H9 (cell line): ENCODE measurements around the gene DAB2IP. TPM values are rescaled to one million over a fixed set of nuclear protein-coding genes. Genes with fewer than 3 reads are reported as not detected.

Experiments
- DNase-seq: peaks from one replicate; pipeline ENCODE4 v3.0.0-alpha.2; 2017
- H2AFZ ChIP-seq: one replicate; pipeline ENCODE4 v1.6.1; 2013; ENCODE audit warnings: mild to moderate bottlenecking, low read length, control low read depth, moderate library complexity
- H2AK5ac ChIP-seq: 2 replicates; pipeline ENCODE4 v1.6.1; 2013; ENCODE audit warnings: low read length, control low read depth, mixed read lengths; ENCODE audit not compliant: insufficient read length
- H2BK120ac ChIP-seq: one replicate; pipeline ENCODE4 v1.6.1; 2013; ENCODE audit warnings: low read depth, mild to moderate bottlenecking, low read length, control low read depth, inconsistent platforms; ENCODE audit not compliant: poor library complexity, severe bottlenecking
- H2BK12ac ChIP-seq: 2 replicates; pipeline ENCODE4 v1.6.1; 2013; ENCODE audit warnings: low read length, control low read depth, mixed read lengths, low read depth; ENCODE audit not compliant: insufficient read length
- H2BK15ac ChIP-seq: 2 replicates; pipeline ENCODE4 v1.6.1; 2013; ENCODE audit warnings: low read depth, low read length, control low read depth
- H2BK20ac ChIP-seq: one replicate; pipeline ENCODE4 v1.6.1; 2013; ENCODE audit warnings: low read depth, mild to moderate bottlenecking, low read length, control low read depth, inconsistent platforms; ENCODE audit not compliant: poor library complexity, severe bottlenecking
- H2BK5ac ChIP-seq: 2 replicates; pipeline ENCODE4 v1.6.1; 2013; ENCODE audit warnings: low read length, control low read depth, mixed read lengths; ENCODE audit not compliant: insufficient read length
- H3K14ac ChIP-seq: 2 replicates; pipeline ENCODE4 v1.6.1; 2013; ENCODE audit warnings: low read length, control low read depth; ENCODE audit not compliant: insufficient read depth
- H3K18ac ChIP-seq: 2 replicates; pipeline ENCODE4 v1.6.1; 2013; ENCODE audit warnings: low read depth, mild to moderate bottlenecking, mixed read lengths, low read length, control low read depth; ENCODE audit not compliant: insufficient read length
- H3K23ac ChIP-seq: 2 replicates; pipeline ENCODE4 v1.6.1; 2013; ENCODE audit warnings: low read length, control low read depth, mixed read lengths, low read depth; ENCODE audit not compliant: insufficient read length
- H3K23me2 ChIP-seq: 2 replicates; pipeline ENCODE4 v1.6.1; 2013; ENCODE audit warnings: low read depth, mild to moderate bottlenecking, mixed read lengths, low read length, control low read depth; ENCODE audit not compliant: insufficient read length, poor library complexity, severe bottlenecking
- H3K27ac ChIP-seq: 2 replicates; pipeline ENCODE4 v1.5.1; 2013; ENCODE audit warnings: low read length, control low read depth, mixed read lengths, low read depth; ENCODE audit not compliant: insufficient read length
- H3K27me3 ChIP-seq: 2 replicates; pipeline ENCODE4 v1.6.1; 2013; ENCODE audit warnings: low read length, control low read depth, inconsistent platforms; ENCODE audit not compliant: insufficient read depth
- H3K4ac ChIP-seq: 2 replicates; pipeline ENCODE4 v1.6.1; 2013; ENCODE audit warnings: low read depth, mild to moderate bottlenecking, control low read depth, inconsistent platforms, low read length, moderate library complexity
- H3K4me1 ChIP-seq: 2 replicates; pipeline ENCODE4 v1.6.1; 2013; ENCODE audit warnings: low read length, control low read depth, inconsistent platforms; ENCODE audit not compliant: insufficient read depth
- H3K4me2 ChIP-seq: 2 replicates; pipeline ENCODE4 v1.6.1; 2013; ENCODE audit warnings: low read length, control low read depth, mixed read lengths; ENCODE audit not compliant: insufficient read length, insufficient read depth
- H3K56ac ChIP-seq: 2 replicates; pipeline ENCODE4 v1.6.1; 2013; ENCODE audit warnings: low read depth, mild to moderate bottlenecking, mixed read lengths, low read length, control low read depth; ENCODE audit not compliant: insufficient read length
- H3K79me1 ChIP-seq: 2 replicates; pipeline ENCODE4 v1.6.1; 2013; ENCODE audit warnings: low read depth, mild to moderate bottlenecking, moderate library complexity, low read length, control low read depth, inconsistent platforms; ENCODE audit not compliant: insufficient read depth, poor library complexity, severe bottlenecking
- H3K79me2 ChIP-seq: 2 replicates; pipeline ENCODE4 v1.6.1; 2013; ENCODE audit warnings: low read length, control low read depth, inconsistent platforms; ENCODE audit not compliant: insufficient read depth
- H3K9ac ChIP-seq: 2 replicates; pipeline ENCODE4 v1.6.1; 2013; ENCODE audit warnings: low read length, control low read depth, mixed read lengths; ENCODE audit not compliant: insufficient read length; ENCODE audit errors: extremely low read depth
- H3K9me3 ChIP-seq: one replicate; pipeline ENCODE4 v1.6.1; 2013; ENCODE audit warnings: low read depth, low read length, inconsistent platforms; ENCODE audit not compliant: control insufficient read depth
- H3T11ph ChIP-seq: one replicate; pipeline ENCODE4 v1.6.1; 2013; ENCODE audit warnings: mild to moderate bottlenecking, low read length, control low read depth, inconsistent platforms
- H4K20me1 ChIP-seq: one replicate; pipeline ENCODE4 v1.6.1; 2013; ENCODE audit not compliant: control insufficient read depth, insufficient read length, insufficient read depth
- H4K5ac ChIP-seq: 2 replicates; pipeline ENCODE4 v1.6.1; 2013; ENCODE audit warnings: low read depth, mild to moderate bottlenecking, mixed read lengths, low read length, control low read depth; ENCODE audit not compliant: insufficient read length
- H4K8ac ChIP-seq: replicated peaks from 2 replicates; pipeline ENCODE4 v1.6.1; 2013; ENCODE audit warnings: low read length, control low read depth, mixed read lengths, low read depth; ENCODE audit not compliant: insufficient read length
- H4K91ac ChIP-seq: 2 replicates; pipeline ENCODE4 v1.6.1; 2013; ENCODE audit warnings: low read depth, mild to moderate bottlenecking, moderate library complexity, mixed read lengths, low read length, control low read depth; ENCODE audit not compliant: insufficient read length
- H3K27ac Mint-ChIP-seq, 3 experiments: 2 replicates in 2 of 3; 3 replicates in 1 of 3; pipeline ENCODE4 v1.8.0; 2020 to 2021; ENCODE audit warnings: mixed read lengths in 3 of 3, mild to moderate bottlenecking in 1 of 3, moderate library complexity in 1 of 3
- H3K27me3 Mint-ChIP-seq: 2 replicates; pipeline ENCODE4 v1.8.0; 2021; ENCODE audit warnings: low read depth, mild to moderate bottlenecking, moderate library complexity, mixed read lengths
- H3K36me3 Mint-ChIP-seq, 3 experiments: 2 replicates in 2 of 3; 3 replicates in 1 of 3; pipeline ENCODE4 v1.8.0; 2020 to 2021; ENCODE audit warnings: low read depth in 3 of 3, mixed read lengths in 3 of 3; ENCODE audit not compliant: insufficient read depth in 1 of 3
- H3K4me1 Mint-ChIP-seq, 2 experiments: 2 replicates each; pipeline ENCODE4 v1.8.0; 2020; ENCODE audit warnings: mixed read lengths in 2 of 2
- H3K4me3 Mint-ChIP-seq, 2 experiments: 2 replicates in 1 of 2; 3 replicates in 1 of 2; pipeline ENCODE4 v1.8.0; 2020 to 2021; ENCODE audit warnings: mild to moderate bottlenecking in 2 of 2, mixed read lengths in 2 of 2, moderate library complexity in 1 of 2
- H3K9me3 Mint-ChIP-seq, 2 experiments: 2 replicates in 1 of 2; 3 replicates in 1 of 2; pipeline ENCODE4 v1.8.0; 2020; ENCODE audit warnings: mild to moderate bottlenecking in 2 of 2, mixed read lengths in 2 of 2, moderate library complexity in 1 of 2
- WGBS: extraction: QIAGEN DNeasy Blood & Tissue Kit; methylation state at CpG from one replicate; pipeline ENCODE4 v1.1.7; 2013; ENCODE audit warnings: missing lambda C conversion rate, low lambda C conversion rate, mixed read lengths; ENCODE audit not compliant: insufficient read length; ENCODE audit errors: extremely low coverage; 5-methylcytosine and 5-hydroxymethylcytosine counted together
- total RNA-seq: library from RNA; stranded (reverse); gene quantifications from 2 replicates; pipeline ENCODE4 v1.2.1, GENCODE V29; 2021
- TF ChIP-seq, protein P1 (sequence below): fragments of 200-600 bp; sonication (generic); conservative IDR thresholded peaks from 3 replicates; pipeline ENCODE4 v1.8.0; 2021; ENCODE audit warnings: antibody characterized with exemption, mild to moderate bottlenecking

The DAB2IP gene
- total RNA-seq, 1 experiment from 2014 or later: 22.6 TPM

DNA sequence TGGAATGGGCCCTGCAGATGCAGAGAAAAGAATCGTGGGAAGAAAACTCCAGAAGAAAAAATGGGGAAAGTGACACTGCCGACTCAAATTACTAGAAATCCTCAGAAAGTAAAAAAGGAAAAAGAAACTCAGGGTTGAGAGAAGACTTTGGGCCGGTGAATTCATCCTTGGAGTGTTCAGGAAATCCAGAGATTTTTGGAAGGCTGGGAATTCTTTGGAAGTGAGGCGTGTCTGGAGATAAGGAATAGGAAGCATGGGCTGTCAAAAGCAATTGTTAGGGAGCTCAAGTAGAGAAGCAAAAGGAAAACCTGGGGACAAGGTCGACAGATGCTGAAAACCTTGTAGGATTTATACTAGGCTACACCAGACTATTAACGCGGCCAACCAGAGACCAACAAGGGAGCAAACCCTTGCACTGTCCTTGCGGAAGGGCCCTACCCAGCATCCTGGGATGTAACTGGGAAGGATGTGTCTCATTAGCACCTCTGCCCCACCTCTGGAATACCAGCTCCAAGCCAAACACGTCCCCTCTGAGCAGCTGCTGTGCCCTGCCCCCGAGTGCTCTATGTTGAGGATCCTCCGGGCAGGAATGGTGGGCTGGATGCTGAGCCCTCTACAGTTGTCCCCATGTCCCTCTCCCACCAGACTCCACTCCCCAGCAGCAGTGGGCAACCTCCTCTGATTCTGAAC, 11.6 kb downstream of the DAB2IP start:
- no peaks in the 10 kb centered on the region for H3K23me2 ChIP-seq
- no peak overlapping the region for H2BK120ac ChIP-seq
- H3K14ac ChIP-seq: no peak overlapping the region; the same call in 1 of the 2 replicates
- no peak for DNase-seq
- H3K27me3 Mint-ChIP-seq: no peaks in the 10 kb centered on the region; the same call in 1 of the 2 replicates
- H3K79me2 ChIP-seq: no peaks in the 10 kb centered on the region; the same call in 1 of the 2 replicates
- no peak overlapping the region for H2BK15ac ChIP-seq
- no peaks in the 10 kb centered on the region for H3K9me3 ChIP-seq
- peak overlapping the region in 1 of 3 experiments; percentile 18; a peak in 2 of 7 replicates for H3K27ac Mint-ChIP-seq
- H2BK12ac ChIP-seq: no peak overlapping the region
- H4K20me1 ChIP-seq: peaks cover 4% of the 10 kb centered on the region
- no peak overlapping the region for H3K4ac ChIP-seq
- H3K9ac ChIP-seq: no peak overlapping the region
- no peak overlapping the region for H3K56ac ChIP-seq
- no peak overlapping the region for H3K4me3 Mint-ChIP-seq
- no peak overlapping the region for H3K4me2 ChIP-seq
- H4K91ac ChIP-seq: no peak overlapping the region
- no peaks in the 10 kb centered on the region for H3K79me1 ChIP-seq
- H3K18ac ChIP-seq: no peak overlapping the region
- H3K36me3 Mint-ChIP-seq: peaks cover 0 to 14% (median 5%) of the 10 kb centered on the region in 3 experiments; a peak in 3 of 7 replicates
- no peak overlapping the region for H4K5ac ChIP-seq
- H3K23ac ChIP-seq: no peak overlapping the region
- no peak overlapping the region for H2BK20ac ChIP-seq
- H3K27ac ChIP-seq: no peak overlapping the region
- no peak overlapping the region for H4K8ac ChIP-seq
- no CpG with 5 or more reads among the region's 11 CpGs for WGBS
- no peak overlapping the region for H2BK5ac ChIP-seq
- H3K4me1 Mint-ChIP-seq: peaks cover 21 to 27% of the 10 kb centered on the region in 2 experiments
- TF ChIP-seq, protein P1, sequence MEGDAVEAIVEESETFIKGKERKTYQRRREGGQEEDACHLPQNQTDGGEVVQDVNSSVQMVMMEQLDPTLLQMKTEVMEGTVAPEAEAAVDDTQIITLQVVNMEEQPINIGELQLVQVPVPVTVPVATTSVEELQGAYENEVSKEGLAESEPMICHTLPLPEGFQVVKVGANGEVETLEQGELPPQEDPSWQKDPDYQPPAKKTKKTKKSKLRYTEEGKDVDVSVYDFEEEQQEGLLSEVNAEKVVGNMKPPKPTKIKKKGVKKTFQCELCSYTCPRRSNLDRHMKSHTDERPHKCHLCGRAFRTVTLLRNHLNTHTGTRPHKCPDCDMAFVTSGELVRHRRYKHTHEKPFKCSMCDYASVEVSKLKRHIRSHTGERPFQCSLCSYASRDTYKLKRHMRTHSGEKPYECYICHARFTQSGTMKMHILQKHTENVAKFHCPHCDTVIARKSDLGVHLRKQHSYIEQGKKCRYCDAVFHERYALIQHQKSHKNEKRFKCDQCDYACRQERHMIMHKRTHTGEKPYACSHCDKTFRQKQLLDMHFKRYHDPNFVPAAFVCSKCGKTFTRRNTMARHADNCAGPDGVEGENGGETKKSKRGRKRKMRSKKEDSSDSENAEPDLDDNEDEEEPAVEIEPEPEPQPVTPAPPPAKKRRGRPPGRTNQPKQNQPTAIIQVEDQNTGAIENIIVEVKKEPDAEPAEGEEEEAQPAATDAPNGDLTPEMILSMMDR: no peak
- no peak overlapping the region for H2AK5ac ChIP-seq
- H3K4me1 ChIP-seq: no peaks in the 10 kb centered on the region
- H3K27me3 ChIP-seq: no peaks in the 10 kb centered on the region
- no peak overlapping the region for H2AFZ ChIP-seq
- no peaks in the 10 kb centered on the region for H3K9me3 Mint-ChIP-seq
- no peak overlapping the region for H3T11ph ChIP-seq
